IMR-90 (cell line): Measurements from ENCODE around the gene KANK3. TPM values are rescaled to one million over a fixed set of nuclear protein-coding genes. Genes with fewer than 3 reads are reported as not detected.

Experiments used
- ATAC-seq: fragments of 200-7000 bp; cut with Tn5 transposase; 2 replicates; pipeline ENCODE4 v1.9.1; 2020; ENCODE audit warnings: low read depth, mild to moderate bottlenecking, moderate library complexity
- BruUV-seq: library from RNA; stranded (reverse); fragments of 400-500 nt; replicated peaks from 2 replicates; lab custom pipeline; 2021; lab: Mats Ljungman, UMichigan
- CTCF ChIA-PET: fragments of 300-600 bp; formaldehyde crosslinking; extraction: SDS; loops from one replicate; lab custom pipeline; 2021; ENCODE audit warnings: antibody characterized with exemption; lab: Yijun Ruan, JAX
- POLR2A ChIA-PET: fragments of 300-600 bp; sonication (Branson Sonifier 250); formaldehyde crosslinking; loops from one replicate; lab custom pipeline; 2022; ENCODE audit warnings: antibody characterized with exemption; ENCODE audit not compliant: unreplicated experiment; lab: Charles Lee
- DNase-seq: peaks from one replicate; pipeline ENCODE4 v3.0.0; 2013
- H2AFZ ChIP-seq: replicated peaks from 2 replicates; pipeline ENCODE3; 2013; ENCODE audit warnings: low read length, mild to moderate bottlenecking; ENCODE audit not compliant: poor library complexity
- H2AK5ac ChIP-seq: 2 replicates; pipeline ENCODE4 v1.6.1; 2013; ENCODE audit warnings: low read depth, low read length, inconsistent platforms
- H2AK9ac ChIP-seq: replicated peaks from 2 replicates; pipeline ENCODE3; 2013; ENCODE audit warnings: mild to moderate bottlenecking, low read depth, low read length, moderate library complexity; ENCODE audit not compliant: poor library complexity
- H2BK120ac ChIP-seq: 2 replicates; pipeline ENCODE4 v1.6.1; 2013; ENCODE audit warnings: low read depth, low read length, inconsistent platforms
- H2BK15ac ChIP-seq: 3 replicates; pipeline ENCODE4 v1.6.1; 2013; ENCODE audit warnings: low read depth, low read length, inconsistent platforms
- H2BK20ac ChIP-seq: 2 replicates; pipeline ENCODE4 v1.6.1; 2013; ENCODE audit warnings: low read depth, mild to moderate bottlenecking, inconsistent platforms, low read length, moderate library complexity
- H2BK5ac ChIP-seq: 2 replicates; pipeline ENCODE4 v1.6.1; 2013; ENCODE audit warnings: mild to moderate bottlenecking, low read depth, low read length, inconsistent platforms; ENCODE audit not compliant: poor library complexity, severe bottlenecking
- H3K14ac ChIP-seq: replicated peaks from 2 replicates; pipeline ENCODE4 v1.6.1; 2013; ENCODE audit warnings: low read depth, low read length, inconsistent platforms
- H3K18ac ChIP-seq: 2 replicates; pipeline ENCODE4 v1.6.1; 2013; ENCODE audit warnings: low read depth, low read length, control low read depth
- H3K23ac ChIP-seq: 2 replicates; pipeline ENCODE4 v1.6.1; 2013; ENCODE audit warnings: low read depth, low read length, inconsistent platforms
- H3K27ac ChIP-seq: 2 replicates; pipeline ENCODE4 v1.5.1; 2013; ENCODE audit warnings: mild to moderate bottlenecking, control low read depth, low read length; ENCODE audit not compliant: insufficient read depth
- H3K27me3 ChIP-seq: 2 replicates; pipeline ENCODE4 v1.6.1; 2013; ENCODE audit warnings: low read length; ENCODE audit not compliant: control insufficient read depth, insufficient read depth
- H3K36me3 ChIP-seq: 2 replicates; pipeline ENCODE4 v1.6.1; 2013; ENCODE audit warnings: low read length, mixed read lengths; ENCODE audit not compliant: control insufficient read depth, insufficient read depth
- H3K4ac ChIP-seq: 2 replicates; pipeline ENCODE4 v1.6.1; 2013; ENCODE audit warnings: low read depth, low read length, inconsistent platforms
- H3K4me1 ChIP-seq: 2 replicates; pipeline ENCODE4 v1.6.1; 2013; ENCODE audit warnings: low read length, mixed read lengths; ENCODE audit not compliant: control insufficient read depth, insufficient read depth
- H3K4me2 ChIP-seq: 2 replicates; pipeline ENCODE4 v1.6.1; 2013; ENCODE audit warnings: low read depth, mild to moderate bottlenecking, control low read depth, low read length, moderate library complexity
- H3K4me3 ChIP-seq: 2 replicates; pipeline ENCODE4 v1.5.1; 2013; ENCODE audit warnings: low read depth, mild to moderate bottlenecking, control low read depth, low read length, moderate library complexity; ENCODE audit not compliant: insufficient read depth
- H3K56ac ChIP-seq: 2 replicates; pipeline ENCODE4 v1.6.1; 2013; ENCODE audit warnings: low read length, inconsistent platforms; ENCODE audit not compliant: insufficient read depth; ENCODE audit errors: extremely low read depth
- H3K79me1 ChIP-seq, 2 experiments: 2 replicates each; pipeline ENCODE4 v1.6.1; 2013; ENCODE audit warnings: low read length in 2 of 2, inconsistent platforms in 1 of 2, low read depth in 1 of 2
- H3K9ac ChIP-seq: 2 replicates; pipeline ENCODE4 v1.6.1; 2013; ENCODE audit warnings: low read depth, low read length, control low read depth
- H3K9me1 ChIP-seq: 2 replicates; pipeline ENCODE4 v1.6.1; 2013; ENCODE audit warnings: low read length, inconsistent platforms; ENCODE audit not compliant: insufficient read depth
- H3K9me3 ChIP-seq: 2 replicates; pipeline ENCODE4 v1.6.1; 2013; ENCODE audit warnings: low read length; ENCODE audit not compliant: control insufficient read depth, insufficient read depth
- H4K20me1 ChIP-seq: 2 replicates; pipeline ENCODE4 v1.6.1; 2013; ENCODE audit warnings: low read length, inconsistent platforms; ENCODE audit not compliant: insufficient read depth
- H4K5ac ChIP-seq: 2 replicates; pipeline ENCODE4 v1.6.1; 2013; ENCODE audit warnings: mild to moderate bottlenecking, low read depth, low read length, control low read depth
- H4K8ac ChIP-seq, 2 experiments: 2 replicates each; pipeline ENCODE4 v1.6.1; 2013; ENCODE audit warnings: low read depth in 2 of 2, low read length in 2 of 2, control low read depth in 1 of 2, inconsistent platforms in 1 of 2
- H4K91ac ChIP-seq: 2 replicates; pipeline ENCODE4 v1.6.1; 2013; ENCODE audit warnings: low read depth, low read length, inconsistent platforms; ENCODE audit not compliant: insufficient read depth
- CEBPB ChIP-seq: IDR thresholded peaks from 2 replicates; pipeline ENCODE4 v1.6.1; 2012; ENCODE audit warnings: low read depth, low read length, improper control_type of control experiment
- CHD1 ChIP-seq: IDR thresholded peaks from 2 replicates; pipeline ENCODE4 v1.6.1; 2012; ENCODE audit warnings: low read depth, low read length, improper control_type of control experiment
- FOS ChIP-seq: fragments of 150-350 bp; IDR thresholded peaks from 2 replicates; pipeline ENCODE4 v1.6.1; 2016; ENCODE audit warnings: low read depth, low read length
- MAZ ChIP-seq: IDR thresholded peaks from 2 replicates; pipeline ENCODE4 v1.6.1; 2012; ENCODE audit warnings: low read depth, mild to moderate bottlenecking, low read length, improper control_type of control experiment, moderate library complexity, borderline replicate concordance
- POLR2A ChIP-seq: IDR thresholded peaks from 2 replicates; pipeline ENCODE4 v1.6.1; 2012; ENCODE audit warnings: mild to moderate bottlenecking, low read depth, low read length
- RAD21 ChIP-seq: IDR thresholded peaks from 2 replicates; pipeline ENCODE4 v1.6.1; 2012; ENCODE audit warnings: low read length, improper control_type of control experiment
- SMC3 ChIP-seq: fragments of 150-350 bp; IDR thresholded peaks from 2 replicates; pipeline ENCODE4 v1.6.1; 2016; ENCODE audit warnings: low read depth, mild to moderate bottlenecking, antibody characterized with exemption, low read length, moderate library complexity
- WGBS, 2 experiments: methylation state at CpG; one replicate each; pipeline versions ENCODE4 v1.1.5 to v1.1.7; 2013; ENCODE audit warnings: missing lambda C conversion rate in 2 of 2; ENCODE audit not compliant: insufficient read length in 1 of 2; ENCODE audit errors: extremely low coverage in 2 of 2; 5-methylcytosine and 5-hydroxymethylcytosine counted together
- dilution Hi-C: fragments of 300-500 bp; cut with HindIII; formaldehyde crosslinking; loops from one replicate; pipeline ENCODE4 v1.14.3; 2018; ENCODE audit warnings: low sequenced_read_pairs; ENCODE audit not compliant: unreplicated experiment
- in situ Hi-C: fragments of 300-500 bp; cut with MboI; formaldehyde crosslinking; loops from 3 replicates; pipeline ENCODE4 v1.14.3; 2019; ENCODE audit warnings: low sequenced_read_pairs, inconsistent platforms, mixed read lengths
- intact Hi-C: fragments of 100-400 bp; cut with micrococcal nuclease; formaldehyde crosslinking; loops from 2 replicates; pipeline ENCODE4 v1.10.0; 2022
- polyA plus RNA-seq, 3 experiments: library from polyadenylated mRNA; depleted of rRNA; stranded (reverse); fragments of >200 nt; gene quantifications; 2 replicates each; pipeline ENCODE4 v1.2.3, GENCODE V29; 2012; ENCODE audit warnings: low replicate concordance in 1 of 3
- total RNA-seq: library from RNA; depleted of rRNA; stranded (reverse); fragments of >200 nt; gene quantifications from 2 replicates; pipeline ENCODE4 v1.2.3, GENCODE V29; 2012

Gene KANK3
- total and polyA plus RNA-seq, 2 of the 4 experiments (the other 2 are of a cell fraction) = 0.07 TPM; not detected in 1

- no peak overlapping the region for H2AK9ac ChIP-seq
- no peak for ATAC-seq
- no peaks in the 10 kb centered on the region for H3K36me3 ChIP-seq
- no peak overlapping the region for H2BK120ac ChIP-seq
- no peak overlapping the region for H3K27ac ChIP-seq
- no peak overlapping the region for H3K4me2 ChIP-seq
- no peak overlapping the region for H3K4ac ChIP-seq
- CTCF ChIA-PET = no interaction called here
- no TSS peak for BruUV-seq
- intact Hi-C loops = no loop called here
- H3K9me3 ChIP-seq = no peaks in the 10 kb centered on the region
- WGBS, 2 experiments = 13% methylated on average over 28 of the region's 52 CpGs; no CpG with 5 or more reads in 1 of the 2 experiments
- POLR2A ChIA-PET = no interaction called here
- no peaks in the 10 kb centered on the region for H3K79me1 ChIP-seq
- no peak overlapping the region for H3K9ac ChIP-seq
- H3K23ac ChIP-seq = no peak overlapping the region
- in situ Hi-C loops = no loop called here
- no peaks in the 10 kb centered on the region for H3K4me1 ChIP-seq
- H4K5ac ChIP-seq = no peak overlapping the region
- H3K9me1 ChIP-seq = no peaks in the 10 kb centered on the region
- H3K56ac ChIP-seq = no peak overlapping the region
- H2BK20ac ChIP-seq = no peak overlapping the region
- no peak overlapping the region for H2BK15ac ChIP-seq
- no peak for DNase-seq
- dilution Hi-C loops = no loop called here
- H2BK5ac ChIP-seq = no peak overlapping the region
- H2AFZ ChIP-seq = peak overlapping the region; percentile 49
- no peak for TF ChIP-seq RAD21
- TF ChIP-seq SMC3 = no peak
- no peak for TF ChIP-seq MAZ
- TF ChIP-seq FOS = no peak
- no peak for TF ChIP-seq POLR2A
- TF ChIP-seq CHD1 = no peak
- TF ChIP-seq CEBPB = no peak
- no peak overlapping the region for H2AK5ac ChIP-seq
- H4K91ac ChIP-seq = no peak overlapping the region
- no peak overlapping the region for H4K8ac ChIP-seq
- H3K27me3 ChIP-seq = peaks cover 45% of the 10 kb centered on the region
- no peak overlapping the region for H3K18ac ChIP-seq
- H3K4me3 ChIP-seq = no peak overlapping the region
- H3K14ac ChIP-seq = no peak overlapping the region
- no peaks in the 10 kb centered on the region for H4K20me1 ChIP-seq
Observed at GRCh38 chr19:8332976-8333766, 9.9 kb downstream of the KANK3 start.
